HEK293 (cell line): Measurements from ENCODE around the gene RIMKLB.

ENCODE experiments used
- CTCF ChIP-seq: fragments of 450-650 bp; formaldehyde crosslinking; IDR thresholded peaks from 2 replicates; pipeline ENCODE4 v1.5.1; 2016; ENCODE audit warnings: missing biosample characterization, missing genetic modification characterization
- ZBTB11 ChIP-seq: fragments of 450-650 bp; formaldehyde crosslinking; conservative IDR thresholded peaks from 2 replicates; pipeline ENCODE4 v1.5.1; 2016; ENCODE audit warnings: low read depth, missing biosample characterization, missing genetic modification characterization
- ZBTB44 ChIP-seq: fragments of 450-650 bp; IDR thresholded peaks from 2 replicates; pipeline ENCODE4 v1.5.1; 2018; ENCODE audit warnings: missing biosample characterization, mild to moderate bottlenecking, missing genetic modification characterization
- ZNF398 ChIP-seq: fragments of 450-650 bp; formaldehyde crosslinking; IDR thresholded peaks from 2 replicates; pipeline ENCODE4 v1.5.1; 2017; ENCODE audit warnings: missing biosample characterization, missing genetic modification characterization
- ZNF624 ChIP-seq: fragments of 450-650 bp; formaldehyde crosslinking; IDR thresholded peaks from 2 replicates; pipeline ENCODE4 v1.5.1; 2017; ENCODE audit warnings: missing biosample characterization, missing genetic modification characterization
- ZNF629 ChIP-seq: fragments of 450-650 bp; formaldehyde crosslinking; IDR thresholded peaks from 2 replicates; pipeline ENCODE4 v1.5.1; 2017; ENCODE audit warnings: missing biosample characterization, missing genetic modification characterization
- TF ChIP-seq, protein P1 (sequence below): fragments of 450-650 bp; formaldehyde crosslinking; IDR thresholded peaks from 2 replicates; pipeline ENCODE4 v1.5.1; 2016; ENCODE audit warnings: missing biosample characterization, missing genetic modification characterization, low read depth
- TF ChIP-seq, protein P2 (sequence below): fragments of 450-650 bp; formaldehyde crosslinking; IDR thresholded peaks from 2 replicates; pipeline ENCODE4 v1.5.1; 2016; ENCODE audit warnings: missing biosample characterization, missing genetic modification characterization, low read depth

GRCh38 chr12:8664228-8664913 is 33.4 kb upstream of the RIMKLB start:
- TF ChIP-seq ZNF398 (tag by site-specific recombination) (no peak), CTCF (no peak), ZBTB44 (tag by site-specific recombination) (no peak), ZBTB11 (tag by site-specific recombination) (no peak), ZNF629 (tag by site-specific recombination) (no peak), ZNF624 (tag by site-specific recombination) (no peak)
- TF ChIP-seq, protein P1, sequence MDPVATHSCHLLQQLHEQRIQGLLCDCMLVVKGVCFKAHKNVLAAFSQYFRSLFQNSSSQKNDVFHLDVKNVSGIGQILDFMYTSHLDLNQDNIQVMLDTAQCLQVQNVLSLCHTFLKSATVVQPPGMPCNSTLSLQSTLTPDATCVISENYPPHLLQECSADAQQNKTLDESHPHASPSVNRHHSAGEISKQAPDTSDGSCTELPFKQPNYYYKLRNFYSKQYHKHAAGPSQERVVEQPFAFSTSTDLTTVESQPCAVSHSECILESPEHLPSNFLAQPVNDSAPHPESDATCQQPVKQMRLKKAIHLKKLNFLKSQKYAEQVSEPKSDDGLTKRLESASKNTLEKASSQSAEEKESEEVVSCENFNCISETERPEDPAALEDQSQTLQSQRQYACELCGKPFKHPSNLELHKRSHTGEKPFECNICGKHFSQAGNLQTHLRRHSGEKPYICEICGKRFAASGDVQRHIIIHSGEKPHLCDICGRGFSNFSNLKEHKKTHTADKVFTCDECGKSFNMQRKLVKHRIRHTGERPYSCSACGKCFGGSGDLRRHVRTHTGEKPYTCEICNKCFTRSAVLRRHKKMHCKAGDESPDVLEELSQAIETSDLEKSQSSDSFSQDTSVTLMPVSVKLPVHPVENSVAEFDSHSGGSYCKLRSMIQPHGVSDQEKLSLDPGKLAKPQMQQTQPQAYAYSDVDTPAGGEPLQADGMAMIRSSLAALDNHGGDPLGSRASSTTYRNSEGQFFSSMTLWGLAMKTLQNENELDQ (tag by site-specific recombination): no peak
- TF ChIP-seq, protein P2, sequence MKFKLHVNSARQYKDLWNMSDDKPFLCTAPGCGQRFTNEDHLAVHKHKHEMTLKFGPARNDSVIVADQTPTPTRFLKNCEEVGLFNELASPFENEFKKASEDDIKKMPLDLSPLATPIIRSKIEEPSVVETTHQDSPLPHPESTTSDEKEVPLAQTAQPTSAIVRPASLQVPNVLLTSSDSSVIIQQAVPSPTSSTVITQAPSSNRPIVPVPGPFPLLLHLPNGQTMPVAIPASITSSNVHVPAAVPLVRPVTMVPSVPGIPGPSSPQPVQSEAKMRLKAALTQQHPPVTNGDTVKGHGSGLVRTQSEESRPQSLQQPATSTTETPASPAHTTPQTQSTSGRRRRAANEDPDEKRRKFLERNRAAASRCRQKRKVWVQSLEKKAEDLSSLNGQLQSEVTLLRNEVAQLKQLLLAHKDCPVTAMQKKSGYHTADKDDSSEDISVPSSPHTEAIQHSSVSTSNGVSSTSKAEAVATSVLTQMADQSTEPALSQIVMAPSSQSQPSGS (tag by site-specific recombination): no peak
